Stimulated activated CD8-positive, alpha-beta memory T cell treated with anti-CD3 and anti-CD28 coated beads, Interleukin-2, amount 100 ng/mL, for 48 hours (primary cell): ENCODE data around the gene MRPL1.
"Not testable (repeated sequence)": the region's sequence is repeated elsewhere in the genome, so short reads cannot be mapped to it uniquely, and the experiment has no call there.

Experiments used
- DNase-seq, 2 donors: peaks; one replicate each; pipeline ENCODE4 v3.0.0-alpha.2; 2020; ENCODE audit warnings: low read depth in 2 of 2

MRPL1 gene

DNA sequence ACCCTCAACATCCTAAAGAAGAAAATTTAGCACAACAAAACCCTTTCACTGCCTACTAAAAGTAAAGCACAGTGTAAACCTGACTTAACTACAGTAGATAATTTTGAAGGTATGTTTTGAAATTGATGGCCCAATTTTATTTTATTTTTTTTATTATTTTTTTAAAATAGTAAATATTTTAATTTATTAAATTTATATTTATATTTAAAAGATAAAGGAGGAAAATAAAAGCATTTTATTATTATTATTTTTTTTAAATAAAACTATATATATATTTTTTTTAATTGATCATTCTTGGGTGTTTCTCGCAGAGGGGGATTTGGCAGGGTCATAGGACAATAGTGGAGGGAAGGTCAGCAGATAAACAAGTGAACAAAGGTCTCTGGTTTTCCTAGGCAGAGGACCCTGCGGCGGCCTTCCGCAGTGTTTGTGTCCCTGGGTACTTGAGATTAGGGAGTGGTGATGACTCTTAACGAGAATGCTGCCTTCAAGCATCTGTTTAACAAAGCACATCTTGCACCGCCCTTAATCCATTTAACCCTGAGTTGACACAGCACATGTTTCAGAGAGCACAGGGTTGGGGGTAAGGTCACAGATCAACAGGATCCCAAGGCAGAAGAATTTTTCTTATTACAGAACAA lies 120.4 kb downstream of the MRPL1 start:
- not testable (repeated sequence) for DNase-seq

DNA sequence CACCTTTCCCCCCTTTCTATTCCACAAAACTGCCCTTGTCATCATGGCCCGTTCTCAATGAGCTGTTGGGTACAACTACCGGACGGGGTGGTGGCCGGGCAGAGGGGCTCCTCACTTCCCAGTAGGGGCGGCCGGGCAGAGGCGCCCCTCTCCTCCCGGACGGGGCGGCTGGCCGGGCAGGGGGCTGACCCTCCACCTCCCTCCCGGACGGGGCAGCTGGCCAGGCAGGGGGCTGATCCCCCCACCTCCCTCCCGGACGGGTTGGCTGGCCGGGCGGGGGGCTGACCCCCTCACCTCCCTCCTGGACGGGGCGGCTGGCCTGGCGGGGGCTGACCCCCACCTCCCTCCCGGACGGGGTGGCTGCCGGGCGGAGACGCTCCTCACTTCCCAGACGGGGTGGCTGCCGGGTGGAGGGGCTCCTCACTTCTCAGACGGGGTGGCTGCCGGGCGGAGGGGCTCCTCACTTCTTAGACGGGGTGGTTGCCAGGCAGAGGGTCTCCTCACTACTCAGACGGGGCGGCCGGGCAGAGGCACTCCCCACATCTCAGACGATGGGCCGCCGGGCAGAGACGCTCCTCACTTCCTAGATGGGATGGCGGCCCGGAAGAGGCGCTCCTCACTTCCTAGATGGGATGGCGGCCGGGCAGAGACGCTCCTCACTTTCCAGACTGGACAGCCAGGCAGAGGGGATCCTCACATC lies 121.1 kb downstream of the MRPL1 start:
- not testable (repeated sequence) for DNase-seq

DNA sequence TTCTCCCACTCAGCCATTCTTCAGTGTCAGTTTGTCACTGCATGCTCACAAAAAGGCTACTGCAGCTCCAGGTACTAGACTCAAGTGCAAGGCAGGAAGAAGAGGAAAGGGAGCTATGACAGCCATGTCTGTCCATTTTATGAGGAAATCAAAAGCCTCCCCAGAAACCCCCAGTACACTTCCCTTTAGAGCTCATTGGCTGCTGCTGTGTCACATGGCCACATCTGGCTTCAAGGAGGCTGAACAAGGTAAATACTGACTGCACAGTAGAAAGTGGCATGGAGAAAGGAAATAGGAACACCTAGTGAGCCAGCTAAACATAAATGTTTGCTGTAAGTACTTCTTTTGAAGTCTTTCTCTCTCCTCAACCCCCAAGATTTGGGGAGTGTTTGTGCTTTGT lies 127.3 kb downstream of the MRPL1 start:
- DNase-seq, result no peak

DNA sequence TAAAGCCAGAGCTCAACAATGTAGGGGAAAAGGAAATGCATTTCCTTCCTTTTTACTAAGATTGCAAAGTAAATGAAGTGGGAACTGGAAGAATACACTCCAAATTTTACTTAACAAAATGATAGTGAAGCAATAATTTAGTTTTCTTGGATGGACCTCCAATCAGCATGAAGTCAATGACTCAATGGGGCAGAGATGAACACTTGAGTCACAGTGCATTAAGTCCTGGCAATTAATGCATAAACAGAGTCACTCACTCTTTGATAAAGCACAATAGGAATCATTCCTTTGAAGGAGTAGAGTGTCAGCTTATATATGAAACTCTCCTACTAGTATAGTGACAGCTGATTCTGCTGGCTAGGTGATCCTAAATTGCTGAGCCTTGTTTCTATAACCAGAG lies 127.8 kb downstream of the MRPL1 start:
- DNase-seq, result no peak

DNA sequence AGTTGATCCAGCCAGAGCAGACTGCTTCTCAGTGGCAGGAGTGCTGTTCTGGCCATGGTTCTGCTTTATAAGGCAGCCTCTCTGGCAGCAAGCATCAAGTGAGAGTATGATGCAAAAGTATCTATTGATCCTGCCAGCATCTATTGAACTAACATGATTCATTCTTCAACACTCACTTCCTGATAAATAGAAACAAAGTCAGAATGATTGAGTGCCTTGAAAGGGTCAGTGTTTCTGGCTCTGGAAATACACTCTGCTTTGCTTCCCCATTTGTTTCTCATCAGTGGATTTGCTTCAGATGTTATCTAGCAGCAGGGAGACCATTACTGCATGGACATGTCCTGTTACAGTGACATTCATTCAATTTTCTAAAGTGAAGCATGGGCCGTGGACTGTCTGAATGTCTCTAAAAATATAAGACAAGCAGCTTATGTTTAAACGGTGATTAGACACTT lies 128.3 kb downstream of the MRPL1 start:
- no peak for DNase-seq

DNA sequence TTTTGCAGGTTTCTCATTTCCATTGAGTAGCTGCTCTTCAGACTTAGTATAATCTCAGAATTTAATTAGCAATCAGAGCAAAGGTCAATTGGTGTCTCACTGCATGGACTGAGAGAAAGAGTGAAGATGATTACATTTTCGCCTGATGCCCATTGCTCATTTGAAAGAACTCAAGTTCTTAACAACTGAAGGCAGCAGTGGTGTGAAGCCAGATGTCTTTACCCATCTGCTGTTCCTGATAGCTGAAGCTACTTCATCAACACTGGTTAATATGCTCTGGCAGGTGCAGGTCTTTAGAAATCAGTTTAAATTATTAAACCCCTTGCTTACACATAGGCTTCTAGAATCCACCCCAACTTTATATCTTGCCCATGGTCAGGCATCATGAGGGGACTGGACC lies 130.0 kb downstream of the MRPL1 start:
- no peak for DNase-seq

DNA sequence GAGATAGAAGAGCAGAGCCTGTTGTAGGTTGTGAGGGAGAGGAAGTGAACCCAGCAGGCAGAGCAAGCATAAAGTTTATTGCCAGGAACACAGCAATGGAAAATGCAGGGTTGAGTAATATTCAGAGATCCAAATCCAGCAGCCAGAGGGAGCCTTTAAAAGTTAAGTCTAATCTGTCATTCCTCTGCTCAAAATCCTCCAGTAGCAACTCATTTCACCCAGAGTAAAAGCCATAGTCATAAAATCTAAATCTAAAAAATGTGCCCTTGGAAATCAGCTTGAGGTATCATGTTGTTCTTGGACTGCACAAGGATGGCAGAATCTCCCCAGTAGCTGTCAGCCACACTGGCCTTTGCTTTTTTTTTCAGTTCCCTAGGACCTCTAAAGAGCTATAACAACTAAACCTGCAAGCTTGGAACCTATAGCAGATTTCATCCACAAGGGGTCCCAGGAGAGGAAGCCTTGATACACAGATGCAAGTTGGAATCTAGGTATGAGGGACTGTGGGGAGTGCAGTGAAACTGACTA lies 131.6 kb downstream of the MRPL1 start:
- DNase-seq, result no peak

DNA sequence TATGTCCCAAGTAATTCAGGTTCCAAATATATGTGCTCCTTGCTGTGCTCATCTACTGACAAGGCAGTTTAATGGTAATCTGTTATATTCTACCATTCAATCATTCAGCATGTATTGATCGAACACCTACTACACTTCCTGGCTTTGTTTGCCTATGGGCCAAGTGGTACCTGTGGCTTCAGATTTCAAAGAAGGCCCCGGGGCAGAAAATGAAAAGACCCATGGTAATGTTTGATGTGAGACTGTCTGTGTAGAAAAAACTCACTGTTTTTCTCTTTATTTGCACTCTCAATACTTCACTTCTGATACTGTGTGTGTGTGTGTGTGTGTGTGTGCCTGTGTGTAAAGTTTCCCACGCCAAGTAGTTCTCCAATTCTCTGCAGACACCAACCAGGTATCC lies 133.4 kb downstream of the MRPL1 start:
- no peak for DNase-seq

DNA sequence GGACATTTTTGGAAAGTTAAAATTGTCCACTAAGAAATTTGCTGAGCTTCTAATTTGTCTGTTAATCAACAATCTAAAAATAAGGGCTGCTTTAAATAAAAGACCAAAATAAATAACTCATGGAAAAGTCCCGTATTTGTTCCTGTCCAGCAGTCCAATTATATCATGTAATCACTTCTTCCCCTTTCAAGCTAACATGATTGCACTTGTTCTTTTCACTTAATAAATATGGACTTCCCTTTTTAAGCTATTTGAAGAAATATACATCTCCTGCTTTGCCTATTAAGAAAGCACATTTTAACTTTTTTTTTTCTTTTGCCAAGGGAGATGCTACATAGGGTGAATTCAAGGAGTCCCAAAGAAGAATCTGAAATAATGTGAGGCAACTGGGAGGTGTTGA lies 138.9 kb downstream of the MRPL1 start:
- DNase-seq, result no peak

DNA sequence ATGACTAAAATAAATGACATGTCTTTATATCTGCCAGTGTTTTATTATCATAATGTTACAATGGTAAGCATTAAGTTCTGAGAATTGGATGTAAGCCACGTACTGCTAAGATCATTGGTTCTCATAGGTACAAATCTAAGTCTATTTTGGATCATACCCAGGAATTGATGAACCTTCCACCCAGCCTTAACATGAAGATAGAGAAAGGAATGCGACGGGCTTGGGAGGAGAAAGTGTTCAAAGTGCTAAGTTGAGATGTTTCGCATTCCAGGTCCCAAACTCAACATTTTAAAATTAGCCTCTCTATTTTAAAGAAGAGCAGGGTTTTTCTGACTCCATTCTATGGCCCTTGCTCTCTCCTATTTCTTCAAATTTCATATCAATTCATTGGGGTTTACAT lies 139.6 kb downstream of the MRPL1 start:
- DNase-seq, result no peak
